Breast epithelium (tissue), 3 donors: Measurements from ENCODE around the gene HSFX2.

ENCODE experiments used
- CTCF ChIP-seq, 3 donors: fragments of 450-650 bp; IDR thresholded peaks; one replicate each; pipeline ENCODE4 v1.5.1; 2016 to 2017; ENCODE audit warnings: antibody characterized with exemption in 3 of 3, mild to moderate bottlenecking in 3 of 3, moderate library complexity in 3 of 3
- POLR2A ChIP-seq: fragments of 450-650 bp; IDR thresholded peaks from one replicate; pipeline ENCODE4 v1.6.1; 2016; ENCODE audit warnings: antibody characterized with exemption, mild to moderate bottlenecking, moderate library complexity
- POLR2AphosphoS5 ChIP-seq, 3 donors: sonication (generic); formaldehyde crosslinking; IDR thresholded peaks; one replicate each; pipeline ENCODE4 v1.6.1; 2017; ENCODE audit warnings: antibody characterized with exemption in 3 of 3

GRCh38 chrX:149610511-149610910, 15.4 kb upstream of the HSFX2 start:
- TF ChIP-seq POLR2A, result no peak
- TF ChIP-seq CTCF (IDR thresholded peaks at IDR 0.05), result no peak
- no peak for TF ChIP-seq POLR2AphosphoS5 (IDR thresholded peaks at IDR 0.05)
